IMR-90 (cell line): ENCODE results near the gene ZNF232. TPM values are rescaled to one million over a fixed set of nuclear protein-coding genes. Genes with fewer than 3 reads are reported as not detected.
"Not testable (repeated sequence)": the region's sequence is repeated elsewhere in the genome, so short reads cannot be mapped to it uniquely, and the experiment has no call there.

Experiments used
- ATAC-seq: fragments of 200-7000 bp; cut with Tn5 transposase; 2 replicates; pipeline ENCODE4 v1.9.1; 2020; ENCODE audit warnings: low read depth, mild to moderate bottlenecking, moderate library complexity
- BruUV-seq: library from RNA; stranded (reverse); fragments of 400-500 nt; replicated peaks from 2 replicates; lab custom pipeline; 2021; lab: Mats Ljungman, UMichigan
- CTCF ChIA-PET: fragments of 300-600 bp; formaldehyde crosslinking; extraction: SDS; loops from one replicate; lab custom pipeline; 2021; ENCODE audit warnings: antibody characterized with exemption; lab: Yijun Ruan, JAX
- POLR2A ChIA-PET: fragments of 300-600 bp; sonication (Branson Sonifier 250); formaldehyde crosslinking; loops from one replicate; lab custom pipeline; 2022; ENCODE audit warnings: antibody characterized with exemption; ENCODE audit not compliant: unreplicated experiment; lab: Charles Lee
- DNase-seq: peaks from one replicate; pipeline ENCODE4 v3.0.0; 2013
- H2AFZ ChIP-seq: replicated peaks from 2 replicates; pipeline ENCODE3; 2013; ENCODE audit warnings: low read length, mild to moderate bottlenecking; ENCODE audit not compliant: poor library complexity
- H2AK5ac ChIP-seq: 2 replicates; pipeline ENCODE4 v1.6.1; 2013; ENCODE audit warnings: low read depth, low read length, inconsistent platforms
- H2AK9ac ChIP-seq: replicated peaks from 2 replicates; pipeline ENCODE3; 2013; ENCODE audit warnings: mild to moderate bottlenecking, low read depth, low read length, moderate library complexity; ENCODE audit not compliant: poor library complexity
- H2BK120ac ChIP-seq: 2 replicates; pipeline ENCODE4 v1.6.1; 2013; ENCODE audit warnings: low read depth, low read length, inconsistent platforms
- H2BK15ac ChIP-seq: 3 replicates; pipeline ENCODE4 v1.6.1; 2013; ENCODE audit warnings: low read depth, low read length, inconsistent platforms
- H2BK20ac ChIP-seq: 2 replicates; pipeline ENCODE4 v1.6.1; 2013; ENCODE audit warnings: low read depth, mild to moderate bottlenecking, inconsistent platforms, low read length, moderate library complexity
- H2BK5ac ChIP-seq: 2 replicates; pipeline ENCODE4 v1.6.1; 2013; ENCODE audit warnings: mild to moderate bottlenecking, low read depth, low read length, inconsistent platforms; ENCODE audit not compliant: poor library complexity, severe bottlenecking
- H3K14ac ChIP-seq: replicated peaks from 2 replicates; pipeline ENCODE4 v1.6.1; 2013; ENCODE audit warnings: low read depth, low read length, inconsistent platforms
- H3K18ac ChIP-seq: 2 replicates; pipeline ENCODE4 v1.6.1; 2013; ENCODE audit warnings: low read depth, low read length, control low read depth
- H3K23ac ChIP-seq: 2 replicates; pipeline ENCODE4 v1.6.1; 2013; ENCODE audit warnings: low read depth, low read length, inconsistent platforms
- H3K27ac ChIP-seq: 2 replicates; pipeline ENCODE4 v1.5.1; 2013; ENCODE audit warnings: mild to moderate bottlenecking, control low read depth, low read length; ENCODE audit not compliant: insufficient read depth
- H3K27me3 ChIP-seq: 2 replicates; pipeline ENCODE4 v1.6.1; 2013; ENCODE audit warnings: low read length; ENCODE audit not compliant: control insufficient read depth, insufficient read depth
- H3K36me3 ChIP-seq: 2 replicates; pipeline ENCODE4 v1.6.1; 2013; ENCODE audit warnings: low read length, mixed read lengths; ENCODE audit not compliant: control insufficient read depth, insufficient read depth
- H3K4ac ChIP-seq: 2 replicates; pipeline ENCODE4 v1.6.1; 2013; ENCODE audit warnings: low read depth, low read length, inconsistent platforms
- H3K4me1 ChIP-seq: 2 replicates; pipeline ENCODE4 v1.6.1; 2013; ENCODE audit warnings: low read length, mixed read lengths; ENCODE audit not compliant: control insufficient read depth, insufficient read depth
- H3K4me2 ChIP-seq: 2 replicates; pipeline ENCODE4 v1.6.1; 2013; ENCODE audit warnings: low read depth, mild to moderate bottlenecking, control low read depth, low read length, moderate library complexity
- H3K4me3 ChIP-seq: 2 replicates; pipeline ENCODE4 v1.5.1; 2013; ENCODE audit warnings: low read depth, mild to moderate bottlenecking, control low read depth, low read length, moderate library complexity; ENCODE audit not compliant: insufficient read depth
- H3K56ac ChIP-seq: 2 replicates; pipeline ENCODE4 v1.6.1; 2013; ENCODE audit warnings: low read length, inconsistent platforms; ENCODE audit not compliant: insufficient read depth; ENCODE audit errors: extremely low read depth
- H3K79me1 ChIP-seq, 2 experiments: 2 replicates each; pipeline ENCODE4 v1.6.1; 2013; ENCODE audit warnings: low read length in 2 of 2, inconsistent platforms in 1 of 2, low read depth in 1 of 2
- H3K9ac ChIP-seq: 2 replicates; pipeline ENCODE4 v1.6.1; 2013; ENCODE audit warnings: low read depth, low read length, control low read depth
- H3K9me1 ChIP-seq: 2 replicates; pipeline ENCODE4 v1.6.1; 2013; ENCODE audit warnings: low read length, inconsistent platforms; ENCODE audit not compliant: insufficient read depth
- H3K9me3 ChIP-seq: 2 replicates; pipeline ENCODE4 v1.6.1; 2013; ENCODE audit warnings: low read length; ENCODE audit not compliant: control insufficient read depth, insufficient read depth
- H4K20me1 ChIP-seq: 2 replicates; pipeline ENCODE4 v1.6.1; 2013; ENCODE audit warnings: low read length, inconsistent platforms; ENCODE audit not compliant: insufficient read depth
- H4K5ac ChIP-seq: 2 replicates; pipeline ENCODE4 v1.6.1; 2013; ENCODE audit warnings: mild to moderate bottlenecking, low read depth, low read length, control low read depth
- H4K8ac ChIP-seq, 2 experiments: 2 replicates each; pipeline ENCODE4 v1.6.1; 2013; ENCODE audit warnings: low read depth in 2 of 2, low read length in 2 of 2, control low read depth in 1 of 2, inconsistent platforms in 1 of 2
- H4K91ac ChIP-seq: 2 replicates; pipeline ENCODE4 v1.6.1; 2013; ENCODE audit warnings: low read depth, low read length, inconsistent platforms; ENCODE audit not compliant: insufficient read depth
- WGBS, 2 experiments: methylation state at CpG; one replicate each; pipeline versions ENCODE4 v1.1.5 to v1.1.7; 2013; ENCODE audit warnings: missing lambda C conversion rate in 2 of 2; ENCODE audit not compliant: insufficient read length in 1 of 2; ENCODE audit errors: extremely low coverage in 2 of 2; 5-methylcytosine and 5-hydroxymethylcytosine counted together
- dilution Hi-C: fragments of 300-500 bp; cut with HindIII; formaldehyde crosslinking; loops from one replicate; pipeline ENCODE4 v1.14.3; 2018; ENCODE audit warnings: low sequenced_read_pairs; ENCODE audit not compliant: unreplicated experiment
- in situ Hi-C: fragments of 300-500 bp; cut with MboI; formaldehyde crosslinking; loops from 3 replicates; pipeline ENCODE4 v1.14.3; 2019; ENCODE audit warnings: low sequenced_read_pairs, inconsistent platforms, mixed read lengths
- intact Hi-C: fragments of 100-400 bp; cut with micrococcal nuclease; formaldehyde crosslinking; loops from 2 replicates; pipeline ENCODE4 v1.10.0; 2022
- polyA plus RNA-seq, 3 experiments: library from polyadenylated mRNA; depleted of rRNA; stranded (reverse); fragments of >200 nt; gene quantifications; 2 replicates each; pipeline ENCODE4 v1.2.3, GENCODE V29; 2012; ENCODE audit warnings: low replicate concordance in 1 of 3
- total RNA-seq: library from RNA; depleted of rRNA; stranded (reverse); fragments of >200 nt; gene quantifications from 2 replicates; pipeline ENCODE4 v1.2.3, GENCODE V29; 2012

Gene ZNF232
- total and polyA plus RNA-seq, 2 of the 4 experiments (the other 2 are of a cell fraction): 3.2 to 6.5 TPM

DNA sequence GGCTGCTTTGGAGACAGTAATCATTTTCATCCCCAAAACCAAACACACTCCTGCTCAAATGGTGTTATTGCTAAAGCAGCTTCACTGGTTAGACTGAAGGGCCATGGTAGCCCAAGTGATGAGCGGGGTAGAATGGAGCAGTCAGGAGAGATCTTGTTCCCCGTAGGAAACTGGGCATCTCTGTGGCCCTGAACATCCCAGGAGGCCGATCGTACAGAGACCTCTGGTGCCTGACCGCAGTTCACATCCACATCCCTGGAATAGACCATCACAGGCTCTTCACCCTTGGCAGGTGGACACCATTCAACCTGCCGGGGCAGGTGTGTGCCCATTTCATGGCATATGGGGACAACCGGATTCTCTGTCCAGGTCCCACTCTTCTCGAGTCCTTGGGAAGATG, 18.1 kb upstream of the ZNF232 start:
- H3K4me1 ChIP-seq, H4K91ac ChIP-seq, H3K4me3 ChIP-seq, DNase-seq, ATAC-seq, H3K27ac ChIP-seq, H2AFZ ChIP-seq, H3K56ac ChIP-seq, CTCF ChIA-PET, H4K8ac ChIP-seq, H2BK15ac ChIP-seq, H4K20me1 ChIP-seq, H3K23ac ChIP-seq, H3K36me3 ChIP-seq, H3K14ac ChIP-seq, H3K9me3 ChIP-seq, H4K5ac ChIP-seq, intact Hi-C loops, H2AK9ac ChIP-seq, dilution Hi-C loops, H2BK20ac ChIP-seq, POLR2A ChIA-PET, in situ Hi-C loops, H3K9ac ChIP-seq, BruUV-seq, H3K4ac ChIP-seq, H3K79me1 ChIP-seq, H3K4me2 ChIP-seq, H2AK5ac ChIP-seq, H3K18ac ChIP-seq, H3K9me1 ChIP-seq, H2BK5ac ChIP-seq, H2BK120ac ChIP-seq: not testable (repeated sequence)
- WGBS, 2 experiments: 78% methylated on average over 7 of the region's 8 CpGs; no CpG with 5 or more reads in 1 of the 2 experiments
- H3K27me3 ChIP-seq: peaks cover 13% of the 10 kb centered on the region
